Choroid plexus epithelial cell (primary cell): ENCODE measurements around the gene THG1L.
A peak's percentile ranks its signal among the peaks of the same experiment; 100 is the strongest.

Experiments used
- DNase-seq: peaks from one replicate; pipeline ENCODE4 v3.0.0-alpha.2; 2010; ENCODE audit warnings: low read depth
- H3K4me3 ChIP-seq: 2 replicates; pipeline ENCODE4 v1.5.1; 2011; ENCODE audit warnings: low read depth, mild to moderate bottlenecking, control low read depth, low read length, moderate library complexity
- CTCF ChIP-seq: conservative IDR thresholded peaks from 2 replicates; pipeline ENCODE4 v1.5.1; 2011; ENCODE audit warnings: low read depth, mild to moderate bottlenecking, control low read depth, inconsistent platforms, low read length, moderate library complexity

Gene THG1L

GRCh38 chr5:157764531-157764930 is 33.3 kb downstream of the THG1L start:
- no peak for TF ChIP-seq CTCF
- no peak overlapping the region for H3K4me3 ChIP-seq
- no peak for DNase-seq

GRCh38 chr5:157766442-157766841 is 35.2 kb downstream of the THG1L start:
- DNase-seq = no peak
- no peak for TF ChIP-seq CTCF
- no peak overlapping the region for H3K4me3 ChIP-seq

DNA sequence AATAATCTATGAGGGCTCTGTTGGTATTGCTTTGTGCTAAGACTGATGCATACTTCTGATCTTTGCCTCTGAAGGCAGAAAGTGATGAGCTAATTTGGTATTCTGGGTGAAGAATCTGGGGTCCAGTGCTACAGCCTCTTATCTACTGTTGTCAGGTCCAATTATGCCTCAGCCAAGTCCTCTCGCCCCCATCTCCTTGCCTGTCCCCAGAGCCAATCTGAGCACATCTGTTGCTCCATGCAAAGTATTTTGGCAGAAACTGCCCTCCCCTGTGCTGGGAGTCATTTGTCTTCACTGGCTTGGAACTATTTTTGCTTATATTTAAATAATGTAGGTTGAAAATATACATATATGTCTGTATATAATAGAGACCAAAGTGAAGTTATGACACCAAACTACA is 35.7 kb downstream of the THG1L start:
- TF ChIP-seq CTCF = no peak
- no peak overlapping the region for H3K4me3 ChIP-seq
- no peak for DNase-seq

DNA sequence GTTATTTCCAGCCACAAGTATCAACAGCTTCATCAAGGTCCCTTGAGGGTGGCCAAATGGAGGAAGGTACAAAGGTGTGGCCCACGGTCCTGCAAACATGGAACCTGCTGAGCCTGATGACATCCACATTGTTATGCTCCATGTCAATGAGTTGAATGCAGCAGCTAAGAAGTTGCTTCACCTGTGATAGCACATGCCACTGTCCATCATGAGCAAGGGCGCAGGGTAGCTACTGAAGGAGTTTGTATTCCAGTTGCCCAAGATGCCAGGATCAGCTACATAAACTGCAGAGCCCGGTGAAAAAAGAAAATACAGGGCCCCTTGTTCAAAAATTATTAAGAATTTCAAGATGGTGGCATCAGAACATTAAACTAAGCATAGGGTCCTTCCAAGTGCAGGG is 36.5 kb downstream of the THG1L start:
- H3K4me3 ChIP-seq = no peak overlapping the region
- TF ChIP-seq CTCF = no peak
- no peak for DNase-seq

- TF ChIP-seq CTCF = no peak
- DNase-seq = no peak
- H3K4me3 ChIP-seq = no peak overlapping the region
Observed at GRCh38 chr5:157770665-157771064, 39.4 kb downstream of the THG1L start.

- no peak for TF ChIP-seq CTCF
- H3K4me3 ChIP-seq = no peak overlapping the region
- no peak for DNase-seq
Observed at GRCh38 chr5:157772127-157772526, 40.9 kb downstream of the THG1L start.

DNA sequence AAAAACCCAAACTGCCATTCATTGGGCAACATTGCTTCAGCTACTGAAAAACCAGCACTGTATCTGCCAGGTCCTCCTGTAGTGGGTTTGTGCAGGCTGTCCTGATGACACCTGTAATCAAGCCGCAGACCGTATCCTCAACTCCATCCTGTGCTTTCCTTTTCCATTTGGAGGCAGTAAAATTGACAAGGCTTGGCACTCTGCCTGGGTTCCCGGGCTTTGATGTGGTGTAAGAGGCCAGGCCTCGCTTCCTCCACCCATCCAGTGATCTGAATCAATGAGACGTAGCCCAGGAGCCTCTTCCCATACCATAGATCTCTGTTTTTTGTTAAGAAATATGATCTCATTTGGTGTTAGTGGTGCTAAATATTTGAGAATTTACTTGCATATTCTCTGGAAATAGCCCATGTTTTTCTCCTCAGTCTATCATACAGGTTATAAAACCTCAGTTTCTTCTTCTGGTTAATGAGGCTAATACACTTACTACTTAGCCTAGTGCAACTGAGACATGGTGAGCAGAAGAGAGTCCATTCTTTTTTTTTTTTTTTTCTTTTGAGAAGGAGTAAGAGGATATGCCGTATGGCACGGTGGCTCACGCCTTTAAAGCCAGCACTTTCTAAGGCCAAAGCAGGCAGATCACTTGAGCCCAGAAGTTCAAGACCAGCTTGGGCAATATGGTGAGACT is 47.0 kb downstream of the THG1L start:
- peak; percentile 67 for DNase-seq

More for the DNA sequence above, 47.0 kb downstream of the THG1L start:
- TF ChIP-seq CTCF = no peak
- no peak overlapping the region for H3K4me3 ChIP-seq
